NCI-H2227 treated with DMSO at 0.1 percent for 48 hours (cell line): ENCODE data around the gene APLNR.
A peak's percentile ranks its signal among the peaks of the same experiment; 100 is the strongest.

Experiments
- DNase-seq: peaks from one replicate; lab custom pipeline; 2025; lab: John Stamatoyannopoulos, UW

APLNR gene

GRCh38 chr11:57217053-57217452 lies 20.0 kb downstream of the APLNR start:
- no peak for DNase-seq

DNA sequence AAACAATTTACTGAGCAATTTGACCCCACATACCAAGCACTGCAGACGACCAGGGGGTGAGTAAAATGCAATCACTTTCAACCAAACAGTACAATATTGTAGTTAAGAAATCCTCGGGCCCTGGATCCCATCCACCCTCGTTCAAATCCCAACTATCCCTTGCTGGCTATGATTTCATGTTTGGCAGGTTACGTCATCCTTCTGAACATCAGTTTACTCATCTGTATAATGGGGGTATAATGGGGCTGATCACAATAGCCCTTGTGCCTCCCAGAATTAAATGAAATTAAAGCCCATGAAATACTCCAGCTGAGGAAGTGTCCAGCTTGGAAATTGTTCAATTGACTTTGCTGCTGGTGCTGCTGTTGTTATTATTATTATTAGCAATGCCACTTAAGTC lies 20.6 kb downstream of the APLNR start:
- DNase-seq = no peak

DNA sequence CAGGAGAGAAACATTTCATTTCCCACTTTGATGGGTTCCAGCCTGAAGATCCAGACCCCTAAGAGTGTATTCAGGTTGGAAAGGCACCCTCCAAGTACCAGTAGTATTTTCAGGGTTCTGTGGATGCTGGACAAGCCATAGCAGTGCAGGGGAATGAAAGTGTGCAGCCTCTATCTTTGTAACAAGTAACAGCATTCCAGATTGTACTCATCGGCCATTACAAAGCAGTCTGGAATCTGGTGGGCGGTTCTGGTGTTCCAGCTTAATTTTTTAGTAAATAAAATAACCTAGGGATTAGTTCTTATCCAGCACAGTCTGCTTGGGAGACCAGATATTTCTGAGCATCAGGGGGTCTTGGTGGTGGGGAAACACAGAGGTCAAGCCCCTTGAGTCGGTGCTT lies 22.6 kb downstream of the APLNR start:
- no peak for DNase-seq

GRCh38 chr11:57214098-57214417 lies 23.0 kb downstream of the APLNR start:
- peak; percentile 64 for DNase-seq

- DNase-seq = peak; percentile 94
Measured at GRCh38 chr11:57213342-57214097, 23.5 kb downstream of the APLNR start.

DNA sequence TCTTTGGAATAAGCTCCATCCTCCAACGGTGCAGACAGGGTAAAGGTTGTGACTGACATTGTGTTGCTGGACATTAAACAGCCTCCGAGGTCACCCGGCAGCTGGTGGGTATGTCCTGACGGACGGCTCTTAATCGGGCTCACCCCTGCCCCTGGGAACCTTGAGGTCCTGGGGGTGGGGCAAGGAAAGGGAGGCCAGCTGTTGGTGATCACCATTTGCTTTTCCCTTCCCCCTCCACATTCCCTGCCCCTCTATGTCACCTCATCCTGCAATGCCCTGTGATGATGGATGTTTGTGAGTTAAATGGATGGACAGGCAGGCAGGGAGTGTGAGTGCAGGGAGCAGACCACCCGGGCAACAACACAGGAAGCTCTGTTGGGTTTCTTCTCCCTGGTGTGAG lies 26.3 kb downstream of the APLNR start:
- DNase-seq = peak; percentile 38

DNA sequence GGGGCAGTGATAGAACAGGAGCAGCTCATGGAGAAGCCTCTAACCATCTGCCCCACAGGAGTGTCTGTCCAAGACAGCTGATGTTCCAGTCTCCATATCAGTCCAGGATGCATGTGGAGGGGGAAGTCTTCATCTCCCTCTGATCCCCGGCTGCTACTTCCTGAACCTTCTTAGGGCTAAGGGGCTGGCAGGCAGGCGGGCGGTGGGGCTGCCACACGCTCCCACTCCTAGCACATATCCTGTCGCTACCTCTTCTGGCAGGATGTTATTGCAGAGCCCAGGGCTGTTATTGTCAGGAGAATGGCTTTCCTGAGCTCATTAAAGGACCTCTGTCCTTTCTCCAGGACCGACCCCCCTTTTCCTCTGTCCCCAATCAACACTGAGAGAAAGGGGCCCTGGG lies 29.9 kb downstream of the APLNR start:
- DNase-seq = no peak

GRCh38 chr11:57205041-57205641 lies 31.9 kb downstream of the APLNR start:
- DNase-seq = no peak

- no peak for DNase-seq
Measured at GRCh38 chr11:57203882-57204480, 33.1 kb downstream of the APLNR start.

GRCh38 chr11:57203359-57203758 lies 33.7 kb downstream of the APLNR start:
- no peak for DNase-seq

- DNase-seq = no peak
Measured at GRCh38 chr11:57202281-57202680, 34.8 kb downstream of the APLNR start.

DNA sequence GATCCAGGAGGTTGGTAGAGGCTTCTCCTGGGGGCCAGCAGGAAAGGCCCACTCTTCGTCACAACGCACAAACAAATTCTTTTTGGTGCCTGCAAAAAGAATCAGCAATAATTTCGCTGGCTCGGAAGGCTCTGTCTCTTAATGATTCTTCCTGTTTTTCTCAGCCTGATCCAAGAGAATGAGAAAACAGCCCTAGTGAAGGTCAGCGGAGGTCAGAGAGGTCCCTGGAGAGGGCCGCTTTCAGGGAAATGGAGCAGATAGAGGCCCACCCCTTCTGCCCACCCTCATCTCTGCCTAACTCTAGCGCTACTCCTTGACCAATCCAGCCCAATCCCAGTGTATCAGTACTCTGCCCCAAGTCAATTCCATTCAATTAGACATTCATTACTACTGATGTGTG lies 36.1 kb downstream of the APLNR start:
- DNase-seq = no peak

DNA sequence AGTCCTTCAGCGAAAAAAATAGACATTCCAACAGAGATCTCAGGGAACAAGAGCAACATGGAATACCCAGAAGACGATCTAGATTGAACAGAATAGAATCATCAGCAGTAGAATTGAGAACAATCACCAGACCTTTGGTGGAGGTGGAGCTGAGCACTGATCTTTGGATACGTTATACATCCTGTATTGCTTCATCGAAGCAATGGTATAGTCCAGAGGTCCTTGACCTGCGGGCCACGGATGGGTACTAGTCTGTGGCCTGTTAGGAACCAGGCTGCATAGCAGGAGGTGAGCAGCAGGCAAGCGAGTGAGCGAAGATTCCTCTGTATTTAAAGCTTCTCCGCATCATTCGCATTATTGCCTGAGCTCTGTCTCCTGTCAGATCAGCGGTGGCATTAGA lies 37.7 kb downstream of the APLNR start:
- DNase-seq = no peak

GRCh38 chr11:57197762-57198161 lies 39.3 kb downstream of the APLNR start:
- DNase-seq = no peak

DNA sequence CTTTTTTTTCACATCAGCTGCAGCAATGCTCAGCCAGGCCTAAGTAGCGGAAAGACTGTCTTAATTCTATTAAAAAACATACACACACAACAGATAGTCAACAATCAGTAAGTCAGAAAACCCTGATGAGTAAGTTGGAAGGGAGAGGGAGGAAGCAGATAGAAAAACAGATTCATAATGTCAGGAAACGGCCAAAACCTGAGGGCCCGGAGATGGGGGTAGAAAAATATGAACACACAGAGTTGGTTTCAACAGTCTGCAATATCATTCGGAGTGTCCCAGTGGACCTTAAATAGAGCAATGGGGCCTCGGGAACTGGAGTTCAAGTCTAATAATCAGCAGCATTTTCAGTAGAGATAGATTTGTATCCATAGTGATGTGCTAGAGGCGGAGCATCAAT lies 40.5 kb downstream of the APLNR start:
- DNase-seq = no peak

DNA sequence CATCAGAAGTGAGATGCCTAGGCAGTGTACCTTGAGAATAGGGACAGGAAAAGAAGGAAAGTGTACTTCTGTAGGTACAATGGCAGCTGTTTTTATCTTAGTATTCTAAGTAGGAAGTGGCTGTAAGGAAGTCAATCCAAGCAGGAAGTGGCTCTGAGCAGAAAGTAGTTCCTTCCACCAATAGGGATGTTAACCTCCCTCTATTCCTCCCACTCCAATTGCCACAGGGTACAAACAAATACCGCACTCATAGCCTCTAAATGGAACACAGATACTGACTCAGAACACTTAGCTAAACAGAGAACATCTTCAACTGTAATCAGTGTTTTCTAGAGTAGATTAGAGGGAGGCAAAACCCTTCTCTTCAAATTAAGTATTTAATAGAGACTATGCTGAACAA lies 44.7 kb downstream of the APLNR start:
- DNase-seq = no peak

GRCh38 chr11:57191311-57192219 lies 45.5 kb downstream of the APLNR start:
- no peak for DNase-seq

GRCh38 chr11:57190548-57190947 lies 46.5 kb downstream of the APLNR start:
- DNase-seq = no peak
